H1 (cell line): ENCODE measurements around the gene OR7D2. TPM values are rescaled to one million over a fixed set of nuclear protein-coding genes. Genes with fewer than 3 reads are reported as not detected.

ENCODE experiments used
- CTCF ChIA-PET: fragments of 300-600 bp; sonication (Branson Sonifier 250); formaldehyde crosslinking; loops from one replicate; lab custom pipeline; 2021; ENCODE audit not compliant: partially characterized antibody; lab: Charles Lee
- POLR2A ChIA-PET: fragments of 300-600 bp; sonication (Branson Sonifier 250); formaldehyde crosslinking; loops from one replicate; lab custom pipeline; 2021; ENCODE audit warnings: inconsistent platforms; ENCODE audit not compliant: partially characterized antibody; lab: Charles Lee
- DNase-seq, 2 experiments: peaks; one replicate each; pipeline versions ENCODE4 v3.0.0 to v3.0.0-alpha.2; 2010 to 2022; ENCODE audit warnings: low spot score in 2 of 2, low read depth in 1 of 2, mixed read lengths in 1 of 2
- FAIRE-seq: peaks from 2 replicates; lab custom pipeline; 2011; peaks lifted over from hg19 to GRCh38; lab: Jason Lieb, UNC
- H2AFZ ChIP-seq: 2 replicates; pipeline ENCODE4 v1.8.1; 2012; ENCODE audit warnings: low read length, inconsistent platforms
- H2AK5ac ChIP-seq: 2 replicates; pipeline ENCODE4 v1.6.1; 2013; ENCODE audit warnings: low read depth, low read length
- H2BK120ac ChIP-seq: replicated peaks from 2 replicates; pipeline ENCODE3; 2013; ENCODE audit warnings: low read depth, low read length, inconsistent platforms
- H2BK12ac ChIP-seq: 2 replicates; pipeline ENCODE4 v1.6.1; 2013; ENCODE audit warnings: low read depth, low read length
- H2BK15ac ChIP-seq: 2 replicates; pipeline ENCODE4 v1.6.1; 2013; ENCODE audit warnings: low read length
- H2BK20ac ChIP-seq: 2 replicates; pipeline ENCODE4 v1.6.1; 2013; ENCODE audit warnings: low read length
- H2BK5ac ChIP-seq: 2 replicates; pipeline ENCODE4 v1.6.1; 2013; ENCODE audit warnings: low read depth, low read length
- H3K14ac ChIP-seq: 2 replicates; pipeline ENCODE4 v1.6.1; 2013; ENCODE audit warnings: inconsistent platforms; ENCODE audit not compliant: insufficient read length
- H3K18ac ChIP-seq: 2 replicates; pipeline ENCODE4 v1.6.1; 2013; ENCODE audit warnings: low read length; ENCODE audit errors: extremely low read depth
- H3K23ac ChIP-seq: 2 replicates; pipeline ENCODE4 v1.6.1; 2013; ENCODE audit warnings: inconsistent platforms; ENCODE audit not compliant: insufficient read length
- H3K23me2 ChIP-seq: 2 replicates; pipeline ENCODE4 v1.6.1; 2013; ENCODE audit warnings: low read depth, low read length
- H3K27ac ChIP-seq: 2 replicates; pipeline ENCODE4 v1.6.1; 2011; ENCODE audit warnings: low read depth, low read length, inconsistent platforms
- H3K27me3 ChIP-seq, 4 experiments: replicated peaks in 1 of 4; 1 replicate in 1 of 4; 2 replicates in 3 of 4; pipeline versions ENCODE4 v1.6.1 to v1.8.1; 2011 to 2013; ENCODE audit warnings: low read length in 3 of 4, mild to moderate bottlenecking in 3 of 4, inconsistent platforms in 2 of 4, mixed read lengths in 2 of 4, moderate library complexity in 1 of 4; ENCODE audit not compliant: control insufficient read depth in 3 of 4, insufficient read depth in 3 of 4; ENCODE audit errors: extremely low read depth in 1 of 4
- H3K36me3 ChIP-seq, 4 experiments: 2 replicates each; pipeline versions ENCODE4 v1.6.1 to v1.8.1; 2011 to 2013; ENCODE audit warnings: mild to moderate bottlenecking in 4 of 4, low read length in 3 of 4, moderate library complexity in 2 of 4, control low read depth in 1 of 4, inconsistent platforms in 1 of 4; ENCODE audit not compliant: insufficient read depth in 4 of 4, control insufficient read depth in 2 of 4
- H3K4ac ChIP-seq: replicated peaks from 2 replicates; pipeline ENCODE3; 2013; ENCODE audit warnings: low read length, low read depth, mixed read lengths, inconsistent platforms; ENCODE audit not compliant: insufficient read length
- H3K4me1 ChIP-seq, 4 experiments: replicated peaks in 1 of 4; 1 replicate in 1 of 4; 2 replicates in 3 of 4; pipeline versions ENCODE4 v1.6.1 to v1.8.1; 2011 to 2013; ENCODE audit warnings: low read length in 3 of 4, inconsistent platforms in 2 of 4, mixed read lengths in 1 of 4; ENCODE audit not compliant: insufficient read depth in 4 of 4, control insufficient read depth in 3 of 4
- H3K4me2 ChIP-seq, 2 experiments: 2 replicates each; pipeline versions ENCODE4 v1.6.1 to v1.8.1; 2011 to 2013; ENCODE audit warnings: low read depth in 2 of 2, low read length in 2 of 2, control low read depth in 1 of 2, inconsistent platforms in 1 of 2, mild to moderate bottlenecking in 1 of 2; ENCODE audit not compliant: insufficient read depth in 1 of 2
- H3K4me3 ChIP-seq, 4 experiments: fragments of 200-600, 300-600 bp in 1 of 4; sonication (generic), shearing (Covaris generic), sonication (Bioruptor Twin) in 1 of 4; 2 replicates each; pipeline versions ENCODE4 v1.5.1 to v1.8.1; 2011 to 2016; ENCODE audit warnings: low read length in 4 of 4, low read depth in 3 of 4, control low read depth in 2 of 4, inconsistent platforms in 2 of 4, mild to moderate bottlenecking in 2 of 4, mixed read lengths in 1 of 4, moderate library complexity in 1 of 4; ENCODE audit not compliant: insufficient read depth in 2 of 4; ENCODE audit errors: extremely low read depth in 1 of 4
- H3K56ac ChIP-seq: replicated peaks from 2 replicates; pipeline ENCODE3; 2013; ENCODE audit warnings: low read depth, mild to moderate bottlenecking, mixed read lengths, low read length, inconsistent platforms; ENCODE audit not compliant: insufficient read length
- H3K79me1 ChIP-seq: 2 replicates; pipeline ENCODE4 v1.6.1; 2013; ENCODE audit warnings: low read depth, low read length, control low read depth
- H3K79me2 ChIP-seq, 2 experiments: 2 replicates each; pipeline versions ENCODE4 v1.6.1 to v1.8.1; 2012 to 2013; ENCODE audit warnings: low read length in 2 of 2, mild to moderate bottlenecking in 2 of 2, inconsistent platforms in 1 of 2; ENCODE audit not compliant: insufficient read depth in 2 of 2, control insufficient read depth in 1 of 2
- H3K9ac ChIP-seq, 4 experiments: replicated peaks in 1 of 4; 1 replicate in 1 of 4; 2 replicates in 3 of 4; pipeline versions ENCODE4 v1.6.1 to v1.8.1; 2011 to 2013; ENCODE audit warnings: low read depth in 3 of 4, low read length in 3 of 4, control low read depth in 2 of 4, mild to moderate bottlenecking in 2 of 4, moderate library complexity in 2 of 4, inconsistent platforms in 1 of 4; ENCODE audit errors: extremely low read depth in 1 of 4
- H3K9me3 ChIP-seq, 2 experiments: 2 replicates each; pipeline versions ENCODE4 v1.6.1 to v1.8.1; 2012 to 2013; ENCODE audit warnings: mild to moderate bottlenecking in 2 of 2, moderate library complexity in 2 of 2, control low read depth in 1 of 2, inconsistent platforms in 1 of 2, low read depth in 1 of 2, low read length in 1 of 2, mixed read lengths in 1 of 2; ENCODE audit not compliant: insufficient read depth in 2 of 2
- H4K20me1 ChIP-seq, 2 experiments: replicated peaks in 1 of 2; 2 replicates each; pipeline versions ENCODE3 to v1.8.1; 2011 to 2013; ENCODE audit warnings: inconsistent platforms in 2 of 2, low read length in 2 of 2, mild to moderate bottlenecking in 1 of 2; ENCODE audit not compliant: insufficient read depth in 2 of 2, control insufficient read depth in 1 of 2
- H4K5ac ChIP-seq: 2 replicates; pipeline ENCODE4 v1.6.1; 2013; ENCODE audit warnings: low read length, low read depth, mixed read lengths, inconsistent platforms; ENCODE audit not compliant: insufficient read length
- H4K8ac ChIP-seq: 2 replicates; pipeline ENCODE4 v1.8.0; 2013; ENCODE audit warnings: mild to moderate bottlenecking, moderate library complexity, low read length, inconsistent platforms; ENCODE audit not compliant: insufficient read depth; ENCODE audit errors: extremely low read depth
- H4K91ac ChIP-seq: replicated peaks from 2 replicates; pipeline ENCODE3; 2013; ENCODE audit warnings: low read length, mixed read lengths, inconsistent platforms; ENCODE audit not compliant: insufficient read length
- WGBS, 2 experiments: shearing (Covaris generic) in 1 of 2; methylation state at CpG; one replicate each; pipeline versions ENCODE4 v1.1.6 to v1.1.7; 2013 to 2015; ENCODE audit warnings: low lambda C conversion rate in 2 of 2, mixed read lengths in 2 of 2, inconsistent platforms in 1 of 2, low coverage in 1 of 2, missing lambda C conversion rate in 1 of 2; ENCODE audit not compliant: insufficient replicate concordance in 2 of 2, insufficient coverage in 1 of 2, insufficient read length in 1 of 2; ENCODE audit errors: extremely low coverage in 1 of 2, missing lambda C conversion rate in 1 of 2; 5-methylcytosine and 5-hydroxymethylcytosine counted together
- polyA plus RNA-seq, 7 experiments: library from polyadenylated mRNA; depleted of rRNA in 3 of 7; stranded (reverse) in 5 of 7; unstranded in 2 of 7; fragments of >200 nt in 5 of 7; fragments of 200-250 nt in 2 of 7; gene quantifications; 1 replicate in 5 of 7; 2 replicates in 1 of 7; 4 replicates in 1 of 7; pipeline versions ENCODE4 v1.2.1 to v1.2.3, GENCODE V29; 2011 to 2013; ENCODE audit warnings: missing spikeins in 2 of 7, mixed read lengths in 2 of 7
- total RNA-seq: library from RNA; stranded (reverse); fragmentation: NEBNext Ultra II Directional; extraction: Animal tissue kit (Norgen Biotek cat#: 25700); gene quantifications from 2 replicates; pipeline ENCODE4 v1.2.1, GENCODE V29; 2021

Gene OR7D2
- total and polyA plus RNA-seq, 2 of the 8 experiments (the other 6 are each of a cell fraction or from before 2014, with no cell fraction given), result 0.02 TPM; not detected in 1

- H3K23ac ChIP-seq, result no peak overlapping the region
- POLR2A ChIA-PET, result interaction anchor here (1.0 kb wide), 1 partner anchor 13 kb away, joined by 3 read pairs; no protein-coding TSS in a partner anchor
- no peak overlapping the region for H3K18ac ChIP-seq
- no peak overlapping the region for H2BK120ac ChIP-seq
- H3K4me1 ChIP-seq, result no peaks in the 10 kb centered on the region
- H3K79me1 ChIP-seq, result peaks cover 2% of the 10 kb centered on the region; the same call in 1 of the 2 replicates
- H3K27me3 ChIP-seq, result no peaks in the 10 kb centered on the region
- no peak overlapping the region for H2AFZ ChIP-seq
- no peak overlapping the region for H2BK15ac ChIP-seq
- H4K5ac ChIP-seq, result no peak overlapping the region
- no peak overlapping the region for H3K14ac ChIP-seq
- peaks cover 42 to 83% (median 69%) of the 10 kb centered on the region in 4 experiments for H3K36me3 ChIP-seq
- WGBS, 2 experiments, result 96% methylated on average over 12 of the region's 12 CpGs; no CpG with 5 or more reads in 1 of the 2 experiments
- no peaks in the 10 kb centered on the region for H3K23me2 ChIP-seq
- H4K20me1 ChIP-seq, result peaks cover 3 to 6% of the 10 kb centered on the region in 2 experiments
- no peak overlapping the region for H3K4me2 ChIP-seq
- H4K8ac ChIP-seq, result no peak overlapping the region
- no peak overlapping the region for H2BK12ac ChIP-seq
- no peak overlapping the region for H3K4me3 ChIP-seq
- no peak overlapping the region for H2AK5ac ChIP-seq
- H4K91ac ChIP-seq, result no peak overlapping the region
- DNase-seq, result no peak
- no peak overlapping the region for H3K4ac ChIP-seq
- H3K79me2 ChIP-seq, result peaks cover 0 to 10% of the 10 kb centered on the region in 2 experiments; a peak in 3 of 4 replicates
- H2BK20ac ChIP-seq, result no peak overlapping the region
- H3K9me3 ChIP-seq, result peaks cover 4 to 7% of the 10 kb centered on the region in 2 experiments; a peak in 1 of 4 replicates
- CTCF ChIA-PET, result interaction anchor here (0.6 kb wide), 1 partner anchor 295 kb away, joined by 3 read pairs; no protein-coding TSS in a partner anchor
- no peak overlapping the region for H3K9ac ChIP-seq
- no peak for FAIRE-seq
- H2BK5ac ChIP-seq, result no peak overlapping the region
- no peak overlapping the region for H3K27ac ChIP-seq
- no peak overlapping the region for H3K56ac ChIP-seq
These were observed 17.4 kb upstream of the OR7D2 start for GRCh38 chr19:9161427-9161826.
